Measurements from ENCODE around the gene TLX1.

TLX1 gene

DNA sequence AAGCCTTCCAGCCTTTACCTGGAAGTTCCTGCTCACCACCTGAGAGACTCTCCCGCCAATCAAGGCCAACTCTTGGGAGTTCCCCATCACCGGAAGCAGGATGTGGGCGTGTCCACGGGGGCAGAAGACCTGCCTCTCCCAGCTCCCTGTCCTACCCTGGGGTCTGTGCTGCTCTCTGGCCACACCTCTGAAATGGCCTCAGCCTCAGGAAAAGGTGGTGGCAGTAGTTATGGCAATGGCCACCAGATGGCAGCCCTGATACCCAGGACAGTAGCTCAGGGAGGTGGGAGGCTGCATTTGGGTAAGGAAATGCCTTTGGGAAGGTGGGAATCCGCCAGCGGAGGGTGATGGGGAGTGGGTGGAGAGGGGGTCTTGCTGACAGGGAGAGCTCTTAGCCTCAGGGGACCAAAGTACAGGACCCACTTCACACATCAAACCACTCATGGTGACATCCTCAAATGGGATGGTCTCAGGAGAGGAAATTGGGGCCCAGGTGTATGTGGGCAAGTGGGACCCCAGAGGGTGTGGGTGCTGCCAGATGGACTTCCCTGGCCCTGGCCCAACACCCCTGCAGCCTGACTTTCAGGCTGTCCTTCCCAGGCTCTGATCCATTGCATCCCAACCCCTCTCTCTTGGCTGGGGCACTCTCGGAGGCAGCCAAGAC is 35.4 kb upstream of the TLX1 start:
- Histone ChIP-seq H3K9ac (ENCODE audit: low read length) (no peak overlapping the region), H3K4me1 (ENCODE audit: control insufficient read depth, low read depth, low read length) (peaks cover 4% of the 10 kb centered on the region), H3K27ac (ENCODE audit: low read length) (no peak overlapping the region), H3K36me3 (ENCODE audit: control insufficient read depth, low read depth, low read length) (no peaks in the 10 kb centered on the region), H3K4me3 (ENCODE audit: low read length) (no peak overlapping the region), H3K9me3 (ENCODE audit: control insufficient read depth, low read depth, low read length) (no peaks in the 10 kb centered on the region), H3K27me3 (ENCODE audit: control insufficient read depth, insufficient read depth, low read length) (peaks cover 45% of the 10 kb centered on the region)

GRCh38 chr10:101096378-101096777 is 34.7 kb upstream of the TLX1 start:
- no peak overlapping the region for H3K27ac ChIP-seq (ENCODE audit: low read length)
- no peaks in the 10 kb centered on the region for H3K36me3 ChIP-seq (ENCODE audit: control insufficient read depth, low read depth, low read length)

GRCh38 chr10:101097881-101098280 is 33.2 kb upstream of the TLX1 start:
- H3K27ac ChIP-seq (ENCODE audit: low read length): no peak overlapping the region
- H3K9me3 ChIP-seq (ENCODE audit: control insufficient read depth, low read depth, low read length): no peaks in the 10 kb centered on the region
- no peak overlapping the region for H3K9ac ChIP-seq (ENCODE audit: low read length)
- H3K4me3 ChIP-seq (ENCODE audit: low read length): no peak overlapping the region
- H3K36me3 ChIP-seq (ENCODE audit: control insufficient read depth, low read depth, low read length): no peaks in the 10 kb centered on the region
- H3K27me3 ChIP-seq (ENCODE audit: control insufficient read depth, insufficient read depth, low read length): peaks cover 52% of the 10 kb centered on the region
- H3K4me1 ChIP-seq (ENCODE audit: control insufficient read depth, low read depth, low read length): peaks cover 4% of the 10 kb centered on the region

More at GRCh38 chr10:101096378-101096777, 34.7 kb upstream of the TLX1 start:
- Histone ChIP-seq H3K9ac (ENCODE audit: low read length) (no peak overlapping the region), H3K4me3 (ENCODE audit: low read length) (no peak overlapping the region), H3K4me1 (ENCODE audit: control insufficient read depth, low read depth, low read length) (peaks cover 4% of the 10 kb centered on the region), H3K9me3 (ENCODE audit: control insufficient read depth, low read depth, low read length) (no peaks in the 10 kb centered on the region), H3K27me3 (ENCODE audit: control insufficient read depth, insufficient read depth, low read length) (peaks cover 44% of the 10 kb centered on the region)

GRCh38 chr10:101099901-101100300 is 31.2 kb upstream of the TLX1 start:
- Histone ChIP-seq H3K27me3 (ENCODE audit: control insufficient read depth, insufficient read depth, low read length) (peaks cover 43% of the 10 kb centered on the region), H3K4me3 (ENCODE audit: low read length) (no peak overlapping the region), H3K4me1 (ENCODE audit: control insufficient read depth, low read depth, low read length) (peaks cover 4% of the 10 kb centered on the region), H3K27ac (ENCODE audit: low read length) (no peak overlapping the region), H3K36me3 (ENCODE audit: control insufficient read depth, low read depth, low read length) (no peaks in the 10 kb centered on the region), H3K9ac (ENCODE audit: low read length) (no peak overlapping the region), H3K9me3 (ENCODE audit: control insufficient read depth, low read depth, low read length) (no peaks in the 10 kb centered on the region)

- H3K9ac ChIP-seq (ENCODE audit: low read length): no peak overlapping the region
- H3K4me3 ChIP-seq (ENCODE audit: low read length): no peak overlapping the region
- peaks cover 37% of the 10 kb centered on the region for H3K27me3 ChIP-seq (ENCODE audit: control insufficient read depth, insufficient read depth, low read length)
- no peaks in the 10 kb centered on the region for H3K36me3 ChIP-seq (ENCODE audit: control insufficient read depth, low read depth, low read length)
- no peak overlapping the region for H3K27ac ChIP-seq (ENCODE audit: low read length)
- H3K4me1 ChIP-seq (ENCODE audit: control insufficient read depth, low read depth, low read length): no peaks in the 10 kb centered on the region
- H3K9me3 ChIP-seq (ENCODE audit: control insufficient read depth, low read depth, low read length): no peaks in the 10 kb centered on the region
Measured at GRCh38 chr10:101101372-101101881, 29.7 kb upstream of the TLX1 start.

GRCh38 chr10:101103430-101103829 is 27.7 kb upstream of the TLX1 start:
- Histone ChIP-seq H3K27me3 (ENCODE audit: control insufficient read depth, insufficient read depth, low read length) (peaks cover 32% of the 10 kb centered on the region), H3K4me3 (ENCODE audit: low read length) (no peak overlapping the region), H3K9ac (ENCODE audit: low read length) (no peak overlapping the region), H3K27ac (ENCODE audit: low read length) (no peak overlapping the region), H3K4me1 (ENCODE audit: control insufficient read depth, low read depth, low read length) (no peaks in the 10 kb centered on the region), H3K36me3 (ENCODE audit: control insufficient read depth, low read depth, low read length) (no peaks in the 10 kb centered on the region), H3K9me3 (ENCODE audit: control insufficient read depth, low read depth, low read length) (no peaks in the 10 kb centered on the region)

DNA sequence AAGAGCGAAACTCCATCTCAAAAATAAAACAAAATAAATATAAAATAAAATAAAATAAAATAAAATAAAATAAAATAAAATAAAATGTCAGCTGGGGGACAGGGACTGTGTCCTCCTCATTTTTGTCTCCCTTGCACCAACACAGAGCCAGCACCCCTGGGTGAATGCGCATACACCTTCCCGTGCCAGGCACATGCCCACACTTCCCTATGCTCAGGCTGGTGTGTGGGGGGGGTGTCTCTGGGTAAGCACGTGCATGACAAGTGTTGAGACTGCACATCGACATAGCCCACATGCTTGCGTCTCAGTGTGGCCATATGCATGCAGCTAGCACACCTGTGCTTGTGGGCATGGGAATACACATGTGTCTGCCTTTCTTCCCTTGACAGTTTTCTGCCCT is 24.7 kb upstream of the TLX1 start:
- Histone ChIP-seq H3K36me3 (ENCODE audit: control insufficient read depth, low read depth, low read length) (no peaks in the 10 kb centered on the region), H3K27me3 (ENCODE audit: control insufficient read depth, insufficient read depth, low read length) (peaks cover 18% of the 10 kb centered on the region), H3K9ac (ENCODE audit: low read length) (no peak overlapping the region), H3K9me3 (ENCODE audit: control insufficient read depth, low read depth, low read length) (no peaks in the 10 kb centered on the region), H3K27ac (ENCODE audit: low read length) (no peak overlapping the region), H3K4me3 (ENCODE audit: low read length) (no peak overlapping the region), H3K4me1 (ENCODE audit: control insufficient read depth, low read depth, low read length) (no peaks in the 10 kb centered on the region)

- no peak overlapping the region for H3K9ac ChIP-seq (ENCODE audit: low read length)
Measured at GRCh38 chr10:101107771-101108170, 23.3 kb upstream of the TLX1 start.

DNA sequence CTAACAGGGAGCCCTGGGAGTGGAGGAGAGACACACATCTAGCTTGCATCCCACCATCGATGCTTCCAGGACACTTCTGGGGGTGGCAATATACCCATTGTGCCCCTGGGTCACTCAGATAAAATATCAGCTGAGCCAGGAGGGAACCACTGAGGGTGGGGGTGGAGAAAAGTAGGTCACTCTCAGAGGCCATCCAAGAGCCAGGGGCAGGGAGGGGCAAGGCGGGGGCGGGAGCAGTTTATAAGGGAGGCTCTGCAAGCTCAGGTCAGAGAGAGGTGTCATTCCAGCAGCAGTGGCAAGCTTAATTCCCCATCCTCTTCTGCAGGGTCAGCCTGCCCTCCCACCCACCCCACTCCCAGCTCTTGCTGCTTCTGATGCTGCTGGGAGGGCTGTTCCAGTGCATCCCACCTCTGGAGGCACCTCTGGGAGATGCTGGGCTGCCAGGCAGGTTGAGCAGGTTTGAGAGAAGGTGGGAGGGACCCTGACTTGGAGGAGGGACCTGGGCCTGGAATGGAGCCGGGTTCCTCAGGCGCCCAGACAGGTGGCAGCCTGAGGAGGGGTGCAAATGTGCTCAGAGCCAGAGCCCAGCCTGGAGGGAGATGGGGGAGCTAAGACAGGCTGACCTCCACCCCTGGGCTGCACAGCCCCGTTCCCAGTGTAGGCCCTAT is 20.1 kb upstream of the TLX1 start:
- H3K36me3 ChIP-seq (ENCODE audit: control insufficient read depth, low read depth, low read length): no peaks in the 10 kb centered on the region
- no peaks in the 10 kb centered on the region for H3K4me1 ChIP-seq (ENCODE audit: control insufficient read depth, low read depth, low read length)
- H3K9me3 ChIP-seq (ENCODE audit: control insufficient read depth, low read depth, low read length): no peaks in the 10 kb centered on the region
- H3K27ac ChIP-seq (ENCODE audit: low read length): no peak overlapping the region
- no peak overlapping the region for H3K9ac ChIP-seq (ENCODE audit: low read length)
- H3K4me3 ChIP-seq (ENCODE audit: low read length): no peak overlapping the region
- peaks cover 20% of the 10 kb centered on the region for H3K27me3 ChIP-seq (ENCODE audit: control insufficient read depth, insufficient read depth, low read length)

More at GRCh38 chr10:101107771-101108170, 23.3 kb upstream of the TLX1 start:
- Histone ChIP-seq H3K9me3 (ENCODE audit: control insufficient read depth, low read depth, low read length) (no peaks in the 10 kb centered on the region), H3K27ac (ENCODE audit: low read length) (no peak overlapping the region), H3K4me1 (ENCODE audit: control insufficient read depth, low read depth, low read length) (no peaks in the 10 kb centered on the region), H3K4me3 (ENCODE audit: low read length) (no peak overlapping the region), H3K36me3 (ENCODE audit: control insufficient read depth, low read depth, low read length) (no peaks in the 10 kb centered on the region), H3K27me3 (ENCODE audit: control insufficient read depth, insufficient read depth, low read length) (peaks cover 7% of the 10 kb centered on the region)

DNA sequence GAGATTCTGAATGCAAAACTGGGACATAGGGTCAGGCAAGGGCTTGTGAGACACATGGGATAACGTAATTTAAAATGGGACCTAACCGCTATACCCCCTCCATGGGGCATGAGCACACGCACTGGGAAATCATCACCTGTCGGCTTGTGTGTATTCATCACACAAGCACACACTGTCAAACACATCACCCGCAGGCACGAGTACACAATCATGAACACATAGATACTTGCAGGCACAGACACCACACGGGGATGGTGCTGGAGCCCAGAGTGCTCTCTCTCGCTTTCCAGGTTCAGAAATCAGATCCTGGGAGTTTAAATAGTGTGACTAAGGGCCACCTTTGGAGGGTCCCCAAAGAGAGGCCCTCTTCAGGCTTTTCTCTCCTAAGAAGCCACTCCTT is 19.6 kb upstream of the TLX1 start:
- Histone ChIP-seq H3K9ac (ENCODE audit: low read length) (no peak overlapping the region), H3K27ac (ENCODE audit: low read length) (no peak overlapping the region), H3K27me3 (ENCODE audit: control insufficient read depth, insufficient read depth, low read length) (peaks cover 26% of the 10 kb centered on the region), H3K9me3 (ENCODE audit: control insufficient read depth, low read depth, low read length) (no peaks in the 10 kb centered on the region), H3K4me3 (ENCODE audit: low read length) (no peak overlapping the region), H3K36me3 (ENCODE audit: control insufficient read depth, low read depth, low read length) (no peaks in the 10 kb centered on the region), H3K4me1 (ENCODE audit: control insufficient read depth, low read depth, low read length) (no peaks in the 10 kb centered on the region)

DNA sequence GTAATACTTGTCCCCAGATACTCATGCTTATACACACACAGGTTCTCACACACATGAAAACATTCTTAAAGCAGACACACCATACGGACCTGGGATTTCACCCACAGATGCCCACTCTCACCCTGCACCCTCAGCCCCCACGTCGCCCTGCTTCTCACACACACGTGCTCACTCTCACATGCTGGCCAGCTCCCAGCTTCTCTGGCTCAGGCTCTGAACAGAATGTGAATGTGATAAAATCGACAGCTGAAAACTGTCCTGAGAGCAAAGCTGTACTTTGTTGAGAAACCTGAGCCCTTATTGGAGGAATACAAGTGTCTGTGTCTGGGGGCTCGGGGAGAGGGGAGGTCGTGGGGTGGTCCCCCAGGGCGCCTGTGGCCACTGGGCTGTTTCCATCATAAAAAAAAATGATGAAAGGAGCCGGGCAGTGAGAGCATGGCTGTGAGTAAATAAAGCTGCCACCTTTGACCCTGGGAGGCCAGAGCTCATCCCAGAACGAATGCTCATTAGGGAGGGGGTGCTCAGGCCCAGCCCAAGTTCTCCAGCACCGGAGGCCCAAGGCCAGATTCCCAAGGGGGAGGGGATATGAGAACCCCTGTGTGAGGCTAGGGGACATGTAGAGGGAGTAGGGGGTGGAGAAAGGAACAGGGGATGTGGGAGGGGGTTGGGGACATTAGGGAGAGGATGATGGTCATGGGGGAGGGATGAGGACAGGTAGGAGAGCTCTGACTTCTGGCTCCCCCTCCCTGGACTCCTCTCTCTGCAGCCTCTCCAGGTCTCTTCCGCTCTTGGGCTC is 18.1 kb upstream of the TLX1 start:
- no peak overlapping the region for H3K9ac ChIP-seq (ENCODE audit: low read length)
- H3K27ac ChIP-seq (ENCODE audit: low read length): no peak overlapping the region
- no peaks in the 10 kb centered on the region for H3K36me3 ChIP-seq (ENCODE audit: control insufficient read depth, low read depth, low read length)
- no peaks in the 10 kb centered on the region for H3K4me1 ChIP-seq (ENCODE audit: control insufficient read depth, low read depth, low read length)
- H3K9me3 ChIP-seq (ENCODE audit: control insufficient read depth, low read depth, low read length): no peaks in the 10 kb centered on the region
- peaks cover 39% of the 10 kb centered on the region for H3K27me3 ChIP-seq (ENCODE audit: control insufficient read depth, insufficient read depth, low read length)
- no peak overlapping the region for H3K4me3 ChIP-seq (ENCODE audit: low read length)
